Hepatocyte (in vitro differentiated cells): ENCODE results near the gene LGALS8. TPM values are rescaled to one million over a fixed set of nuclear protein-coding genes. Genes with fewer than 3 reads are reported as not detected.

Experiments
- DNase-seq: peaks from one replicate; pipeline ENCODE4 v3.0.0-alpha.2; 2016; ENCODE audit warnings: low spot score
- H2AFZ ChIP-seq: fragments of 200-600 bp; sonication (generic); 2 replicates; pipeline ENCODE4 v1.6.0; 2016; ENCODE audit warnings: antibody characterized with exemption, mild to moderate bottlenecking
- H3K27ac ChIP-seq: fragments of 200-600 bp; sonication (generic); 2 replicates; pipeline ENCODE4 v1.5.1; 2016; ENCODE audit warnings: mild to moderate bottlenecking
- H3K27me3 ChIP-seq: fragments of 200-600 bp; sonication (generic); 2 replicates; pipeline ENCODE4 v1.6.1; 2016
- H3K36me3 ChIP-seq: fragments of 200-600 bp; sonication (generic); replicated peaks from 2 replicates; pipeline ENCODE4 v1.5.1; 2016; ENCODE audit warnings: low read depth; ENCODE audit not compliant: insufficient read depth
- H3K4me1 ChIP-seq: fragments of 200-600 bp; sonication (generic); 2 replicates; pipeline ENCODE4 v1.5.1; 2016; ENCODE audit warnings: mild to moderate bottlenecking, moderate library complexity; ENCODE audit not compliant: insufficient read depth
- H3K4me2 ChIP-seq: fragments of 200-600 bp; sonication (generic); 2 replicates; pipeline ENCODE4 v1.6.0; 2016
- H3K4me3 ChIP-seq: fragments of 200-600 bp; sonication (generic); 2 replicates; pipeline ENCODE4 v1.5.1; 2016; ENCODE audit warnings: mild to moderate bottlenecking
- H3K79me2 ChIP-seq: fragments of 200-600 bp; sonication (generic); 2 replicates; pipeline ENCODE4 v1.6.0; 2017; ENCODE audit warnings: mild to moderate bottlenecking
- H3K9me2 ChIP-seq: fragments of 200-600 bp; sonication (generic); replicated peaks from 2 replicates; pipeline ENCODE4 v1.6.0; 2017; ENCODE audit warnings: mild to moderate bottlenecking; ENCODE audit not compliant: insufficient read depth
- H3K9me3 ChIP-seq: fragments of 200-600 bp; sonication (generic); 2 replicates; pipeline ENCODE4 v1.5.1; 2016; ENCODE audit warnings: low read depth, mild to moderate bottlenecking
- H4K20me1 ChIP-seq: fragments of 200-600 bp; sonication (generic); 2 replicates; pipeline ENCODE4 v1.6.0; 2016; ENCODE audit warnings: mild to moderate bottlenecking; ENCODE audit not compliant: insufficient read depth, poor library complexity, severe bottlenecking
- CTCF ChIP-seq: fragments of 200-600 bp; sonication (generic); IDR thresholded peaks from 2 replicates; pipeline ENCODE4 v1.5.1; 2016; ENCODE audit warnings: antibody characterized with exemption, mild to moderate bottlenecking; ENCODE audit not compliant: poor library complexity
- EZH2 ChIP-seq: fragments of 200-600 bp; sonication (generic); IDR thresholded peaks from 2 replicates; pipeline ENCODE4 v1.6.1; 2016; ENCODE audit warnings: antibody characterized with exemption, mild to moderate bottlenecking, borderline replicate concordance
- EZH2phosphoT487 ChIP-seq: fragments of 200-600 bp; sonication (generic); IDR thresholded peaks from one replicate; pipeline ENCODE4 v1.6.1; 2018; ENCODE audit warnings: antibody characterized with exemption, mild to moderate bottlenecking, low read depth, moderate library complexity; ENCODE audit not compliant: unreplicated experiment, severe bottlenecking
- WGBS: methylation state at CpG from one replicate; pipeline ENCODE4 v1.1.6; 2016; ENCODE audit warnings: low lambda C conversion rate; ENCODE audit errors: missing lambda C conversion rate; 5-methylcytosine and 5-hydroxymethylcytosine counted together
- polyA plus RNA-seq: library from polyadenylated mRNA; unstranded; fragments of >200 nt; fragmentation: Nextera tagmentation; extraction: Ambion mirVana; gene quantifications from 2 replicates; pipeline ENCODE4 v1.2.1, GENCODE V29; 2016
- total RNA-seq: library from RNA; depleted of rRNA; stranded (reverse); fragments of >200 nt; gene quantifications from 2 replicates; pipeline ENCODE4 v1.2.3, GENCODE V29; 2014

LGALS8 gene
- total and polyA plus RNA-seq, 2 experiments from 2014 or later, result 33.5 to 46.6 TPM

- H3K27ac ChIP-seq, result no peak overlapping the region
- no peaks in the 10 kb centered on the region for H3K9me3 ChIP-seq
- H3K4me3 ChIP-seq, result no peak overlapping the region
- peaks cover 8% of the 10 kb centered on the region for H3K4me1 ChIP-seq
- no peak overlapping the region for H3K4me2 ChIP-seq
- DNase-seq, result no peak
- no peaks in the 10 kb centered on the region for H3K27me3 ChIP-seq
- H4K20me1 ChIP-seq, result no peaks in the 10 kb centered on the region
- 91% methylated on average over 10 of the region's 11 CpGs for WGBS
- TF ChIP-seq EZH2phosphoT487, result no peak
- TF ChIP-seq EZH2, result no peak
- TF ChIP-seq CTCF, result no peak
- no peaks in the 10 kb centered on the region for H3K9me2 ChIP-seq
- no peaks in the 10 kb centered on the region for H3K79me2 ChIP-seq
- H2AFZ ChIP-seq, result no peak overlapping the region
- no peaks in the 10 kb centered on the region for H3K36me3 ChIP-seq
Measured at GRCh38 chr1:236511735-236512418, 11.9 kb upstream of the LGALS8 start.

GRCh38 chr1:236514703-236515442 is 8.9 kb upstream of the LGALS8 start:
- H3K27ac ChIP-seq, result no peak overlapping the region
- no peaks in the 10 kb centered on the region for H3K9me2 ChIP-seq
- no peaks in the 10 kb centered on the region for H3K36me3 ChIP-seq
- TF ChIP-seq EZH2, result no peak
- TF ChIP-seq EZH2phosphoT487, result no peak
- no peak for TF ChIP-seq CTCF
- H4K20me1 ChIP-seq, result no peaks in the 10 kb centered on the region
- 67% methylated on average over 4 of the region's 4 CpGs for WGBS
- no peak overlapping the region for H3K4me2 ChIP-seq
- H2AFZ ChIP-seq, result no peak overlapping the region
- no peak overlapping the region for H3K4me3 ChIP-seq
- DNase-seq, result no peak
- H3K79me2 ChIP-seq, result no peaks in the 10 kb centered on the region
- H3K9me3 ChIP-seq, result no peaks in the 10 kb centered on the region
- H3K27me3 ChIP-seq, result no peaks in the 10 kb centered on the region
- peaks cover 11% of the 10 kb centered on the region for H3K4me1 ChIP-seq

GRCh38 chr1:236515443-236515958 is 8.3 kb upstream of the LGALS8 start:
- Histone ChIP-seq H4K20me1 (no peaks in the 10 kb centered on the region), H3K4me2 (no peak overlapping the region), H3K9me2 (no peaks in the 10 kb centered on the region), H3K27ac (no peak overlapping the region), H3K4me3 (no peak overlapping the region), H3K27me3 (no peaks in the 10 kb centered on the region), H2AFZ (no peak overlapping the region), H3K36me3 (no peaks in the 10 kb centered on the region), H3K9me3 (no peaks in the 10 kb centered on the region), H3K4me1 (peaks cover 11% of the 10 kb centered on the region), H3K79me2 (no peaks in the 10 kb centered on the region)
- TF ChIP-seq EZH2phosphoT487, result no peak
- WGBS, result 66% methylated on average over 4 of the region's 4 CpGs
- no peak for DNase-seq
